Stimulated activated CD4-positive, alpha-beta T cell treated with anti-CD3 and anti-CD28 coated beads, TNF-alpha, amount 100 ng/mL, for 24 hours (primary cell): ENCODE measurements around the gene DPH2.

ENCODE experiments used
- DNase-seq, 3 experiments: peaks; one replicate each; pipeline ENCODE4 v3.0.0-alpha.2; 2020; ENCODE audit warnings: low read depth in 3 of 3

The DPH2 gene

DNA sequence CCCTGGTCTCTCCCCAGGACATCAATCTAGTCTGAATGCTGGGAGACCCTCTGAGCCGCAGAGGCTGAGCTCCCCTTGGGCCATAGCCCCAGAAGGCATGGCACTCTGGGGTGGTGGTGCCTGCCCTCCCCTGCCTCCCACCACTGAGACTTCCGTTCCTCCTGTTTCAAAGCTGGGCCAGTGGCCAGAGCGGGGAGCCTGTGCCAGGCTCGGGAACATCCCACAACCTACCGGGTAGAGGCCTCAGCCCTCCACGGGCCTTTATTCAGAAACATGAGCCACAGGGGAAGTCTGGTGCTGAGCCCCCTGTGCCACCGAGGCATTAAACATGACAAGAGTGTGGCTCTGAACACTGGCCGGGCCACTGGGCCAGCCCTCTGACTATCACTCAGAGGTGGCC, 29.6 kb downstream of the DPH2 start:
- DNase-seq, result no peak

DNA sequence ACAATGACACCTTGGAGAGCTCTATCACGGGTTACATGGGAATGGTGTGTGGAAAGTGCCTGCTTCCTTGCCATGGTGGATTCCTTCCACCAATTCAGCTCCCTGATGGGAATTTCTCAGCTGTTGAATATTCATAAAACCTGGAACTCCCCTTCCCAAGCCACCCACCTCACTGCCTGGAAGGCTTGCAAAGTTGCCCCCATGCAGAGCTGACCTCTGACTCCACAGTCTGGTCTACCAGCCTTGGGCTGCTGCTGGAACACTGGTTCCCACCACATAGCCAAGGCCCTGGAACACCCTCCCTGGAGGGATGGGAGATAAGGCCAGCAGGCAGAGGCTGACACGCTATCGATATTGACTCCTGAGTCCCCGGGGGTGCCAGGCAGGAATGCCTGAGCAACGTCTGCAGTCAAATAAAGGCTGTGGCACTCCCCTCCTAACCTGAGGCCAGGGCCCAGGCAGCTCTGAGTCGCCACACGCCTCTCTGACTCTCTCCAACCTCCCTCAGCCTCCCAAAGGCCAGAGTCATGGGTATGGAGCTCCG, 30.4 kb downstream of the DPH2 start:
- no peak for DNase-seq

DNA sequence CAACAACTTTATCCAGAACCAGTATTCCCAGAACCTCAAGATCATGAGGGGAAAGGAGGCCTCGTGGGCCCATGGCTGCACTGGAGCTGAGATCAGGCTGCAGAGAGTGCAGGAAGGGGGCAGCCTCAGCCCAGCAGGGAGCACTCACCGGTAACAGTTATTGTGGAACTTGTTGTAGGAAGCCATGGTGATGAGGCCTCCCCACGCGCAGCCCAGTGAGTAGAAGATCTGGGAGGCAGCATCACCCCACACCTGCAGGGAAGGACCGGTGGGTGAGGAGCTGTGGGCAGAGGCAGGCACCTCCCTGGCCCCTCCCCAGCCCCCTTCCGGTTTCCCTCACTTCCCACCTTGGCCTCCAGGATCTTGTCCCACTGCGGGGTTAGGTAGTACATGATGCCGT, 32.4 kb downstream of the DPH2 start:
- no peak for DNase-seq

DNA sequence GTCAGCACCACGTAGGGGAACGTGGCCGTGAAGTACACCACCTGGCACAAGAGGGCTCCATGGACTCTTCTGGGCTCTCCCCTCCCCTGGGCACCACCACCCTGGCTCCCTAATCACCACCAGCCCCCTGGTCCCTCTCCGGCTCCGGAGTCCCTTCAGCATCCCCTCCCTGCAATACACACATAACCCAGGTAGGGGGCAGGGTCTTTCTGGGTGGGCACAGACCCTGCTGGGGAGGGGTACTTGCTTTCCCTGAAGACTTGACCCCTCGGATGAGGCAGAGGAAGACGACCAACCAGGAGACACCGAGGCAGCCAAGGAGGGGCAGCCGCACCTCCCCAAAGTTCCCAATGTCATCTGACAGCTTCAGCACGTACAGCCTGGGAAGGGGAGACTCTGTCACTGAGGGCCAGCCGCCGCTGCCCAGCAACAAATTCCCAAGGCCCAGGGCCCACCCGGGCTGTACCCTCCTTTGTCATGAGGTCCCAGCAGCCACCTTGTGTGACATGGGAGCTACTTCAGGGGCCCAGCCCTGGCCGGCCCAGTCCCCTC, 32.9 kb downstream of the DPH2 start:
- DNase-seq, result no peak

DNA sequence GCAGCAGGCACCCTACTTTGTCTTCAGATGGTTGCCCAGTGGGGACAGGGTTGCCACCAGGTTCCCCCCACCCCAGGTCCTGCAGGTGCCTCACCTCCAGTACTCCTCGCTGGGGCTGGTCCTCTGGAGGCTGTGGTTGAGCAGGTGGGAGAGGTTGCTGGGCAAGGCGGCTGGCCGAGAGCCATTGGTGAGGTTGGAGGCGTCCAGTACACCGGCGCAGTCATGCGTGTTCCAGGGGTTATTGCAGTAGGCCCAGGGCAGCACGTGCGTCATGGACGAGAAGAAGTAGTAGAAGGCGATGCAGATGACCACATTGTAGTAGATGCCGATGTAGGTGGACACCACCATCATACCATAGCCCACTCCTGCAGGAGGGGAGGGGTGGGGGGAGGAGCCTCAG, 38.4 kb downstream of the DPH2 start:
- no peak for DNase-seq

DNA sequence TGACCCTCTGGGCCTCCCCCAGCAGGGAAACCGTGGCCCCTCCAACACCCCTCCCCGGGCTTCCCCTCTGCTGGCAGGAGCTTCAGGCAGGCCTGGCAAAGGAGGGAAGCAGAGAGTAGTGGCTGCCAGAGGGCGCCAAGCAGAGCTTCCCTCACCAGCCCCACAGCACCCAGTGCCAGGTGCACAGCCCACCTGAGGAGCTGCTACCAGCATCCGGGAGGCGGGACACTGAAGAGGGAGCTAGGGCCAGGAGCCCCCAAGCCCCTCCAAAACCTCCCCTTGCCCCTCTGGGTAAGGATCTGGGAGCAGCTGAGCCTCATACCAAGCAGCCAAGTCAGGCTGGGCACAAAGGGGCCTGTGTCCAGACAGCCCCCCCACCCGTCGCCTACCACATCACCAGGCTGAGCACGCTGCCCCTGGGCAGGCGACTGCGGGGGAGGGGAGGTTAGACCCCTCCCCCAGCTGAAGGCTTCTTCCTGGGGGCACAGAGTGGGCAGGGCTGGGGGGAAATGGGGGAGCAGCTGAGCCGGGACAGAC, 41.2 kb downstream of the DPH2 start:
- DNase-seq, result no peak

DNA sequence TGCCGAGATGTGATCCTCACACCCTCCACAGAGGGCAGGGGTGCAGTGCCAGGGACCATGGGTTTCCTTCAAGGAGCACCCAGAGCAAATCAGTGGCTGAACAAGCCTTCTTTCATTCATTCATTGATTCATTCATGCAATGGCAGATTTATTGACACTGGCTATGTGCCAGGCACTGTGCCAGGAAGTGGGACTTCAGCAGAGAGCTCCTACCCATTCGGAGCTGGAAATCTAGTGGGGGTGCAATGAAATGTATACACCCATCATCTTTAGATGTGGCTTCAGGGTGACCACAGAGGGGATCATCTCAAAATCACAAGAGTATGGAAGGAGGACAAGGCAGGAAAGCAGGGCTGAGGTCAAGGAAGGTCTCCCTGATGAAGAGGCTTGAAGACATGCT, 42.6 kb downstream of the DPH2 start:
- no peak for DNase-seq

- DNase-seq, result no peak
Measured at GRCh38 chr1:44012941-44013609, 43.3 kb downstream of the DPH2 start.

DNA sequence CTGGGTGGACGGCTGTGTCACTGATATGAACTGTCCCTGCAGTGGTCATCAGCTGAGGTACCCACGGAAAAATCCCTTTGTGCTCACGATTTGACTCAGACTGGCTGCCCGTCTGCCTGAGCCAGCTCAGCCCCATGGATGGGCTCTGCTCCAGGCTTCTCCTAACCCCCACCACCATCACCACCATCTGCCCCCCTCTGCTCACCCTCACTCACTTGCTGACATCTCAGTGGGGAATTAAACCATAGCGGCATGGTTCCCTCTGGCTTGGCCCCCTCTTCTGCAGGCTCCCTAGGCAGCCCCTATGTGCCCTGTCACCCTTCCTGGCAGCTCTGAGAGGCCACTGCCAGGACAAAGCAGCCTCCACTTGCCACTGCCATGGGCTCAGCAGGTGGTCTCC, 44.1 kb downstream of the DPH2 start:
- no peak for DNase-seq

- no peak for DNase-seq
Measured at GRCh38 chr1:44014365-44015104, 44.7 kb downstream of the DPH2 start.

GRCh38 chr1:44015206-44015605, 45.4 kb downstream of the DPH2 start:
- no peak for DNase-seq

GRCh38 chr1:44016041-44016889, 46.5 kb downstream of the DPH2 start:
- no peak for DNase-seq

DNA sequence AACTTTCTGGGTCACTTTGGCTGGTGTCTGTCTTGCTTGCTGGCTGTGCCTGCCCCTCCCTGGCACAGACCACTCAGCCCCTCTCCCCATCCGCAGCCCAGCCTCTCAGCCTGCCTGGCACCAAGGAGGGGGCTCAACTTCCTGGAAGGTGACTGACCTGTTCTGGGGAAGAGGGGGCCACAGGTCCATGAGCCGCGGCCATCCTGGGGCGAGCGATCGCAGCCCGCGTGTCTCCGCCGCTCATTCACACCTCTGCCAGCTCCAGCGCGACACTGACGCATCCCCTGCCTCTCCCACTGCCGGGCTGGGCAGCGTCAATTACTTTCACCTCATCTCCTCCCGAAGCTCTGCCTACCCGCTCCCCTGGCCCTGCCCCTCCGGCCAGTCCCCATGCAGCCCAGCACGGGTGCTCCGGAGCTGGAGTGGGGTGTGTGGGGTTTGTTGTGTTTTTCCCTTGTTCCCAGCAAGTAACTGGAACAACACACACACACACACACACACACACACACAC, 47.1 kb downstream of the DPH2 start:
- no peak for DNase-seq

- no peak for DNase-seq
Measured at GRCh38 chr1:44019466-44019948, 49.7 kb downstream of the DPH2 start.

DNA sequence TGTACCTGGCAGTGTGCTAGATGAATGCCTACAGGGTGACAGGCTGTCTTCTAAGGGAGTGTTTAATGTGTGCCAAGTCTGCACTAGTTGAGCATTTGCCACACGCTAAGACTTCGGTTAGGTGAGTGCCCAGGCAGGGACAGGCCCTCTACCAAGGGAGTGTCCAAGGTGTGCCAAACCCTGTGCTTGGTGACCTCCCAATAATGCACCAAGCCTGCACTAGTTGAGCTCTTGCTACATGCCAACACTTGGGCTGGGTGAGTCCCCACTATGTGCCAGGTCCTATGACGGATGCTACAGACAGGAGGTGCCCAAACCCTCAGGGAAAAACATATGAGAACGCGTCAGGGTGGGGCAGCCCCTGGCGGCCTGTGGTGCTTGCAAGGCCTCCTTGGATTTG, 50.7 kb downstream of the DPH2 start:
- no peak for DNase-seq

DNA sequence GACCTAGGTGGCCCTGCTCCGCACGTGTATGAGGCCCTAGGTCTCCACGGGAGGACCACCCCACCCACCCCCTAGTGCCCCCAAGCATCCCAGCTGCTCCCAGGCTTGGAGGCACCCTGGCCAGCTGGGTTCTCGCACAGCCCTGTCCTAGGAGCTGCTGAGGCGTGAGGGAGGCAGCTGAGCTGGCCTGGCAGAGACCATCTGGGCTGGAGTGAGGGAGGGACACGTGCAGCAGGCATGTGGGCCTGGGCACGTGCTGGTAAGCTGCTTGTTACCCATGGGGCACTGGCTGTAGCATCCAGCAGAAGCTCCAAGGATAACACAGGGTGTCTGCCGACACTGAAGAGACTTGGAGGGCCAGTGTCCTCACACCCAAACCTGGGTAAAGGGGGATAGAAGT, 51.3 kb downstream of the DPH2 start:
- DNase-seq, result no peak

DNA sequence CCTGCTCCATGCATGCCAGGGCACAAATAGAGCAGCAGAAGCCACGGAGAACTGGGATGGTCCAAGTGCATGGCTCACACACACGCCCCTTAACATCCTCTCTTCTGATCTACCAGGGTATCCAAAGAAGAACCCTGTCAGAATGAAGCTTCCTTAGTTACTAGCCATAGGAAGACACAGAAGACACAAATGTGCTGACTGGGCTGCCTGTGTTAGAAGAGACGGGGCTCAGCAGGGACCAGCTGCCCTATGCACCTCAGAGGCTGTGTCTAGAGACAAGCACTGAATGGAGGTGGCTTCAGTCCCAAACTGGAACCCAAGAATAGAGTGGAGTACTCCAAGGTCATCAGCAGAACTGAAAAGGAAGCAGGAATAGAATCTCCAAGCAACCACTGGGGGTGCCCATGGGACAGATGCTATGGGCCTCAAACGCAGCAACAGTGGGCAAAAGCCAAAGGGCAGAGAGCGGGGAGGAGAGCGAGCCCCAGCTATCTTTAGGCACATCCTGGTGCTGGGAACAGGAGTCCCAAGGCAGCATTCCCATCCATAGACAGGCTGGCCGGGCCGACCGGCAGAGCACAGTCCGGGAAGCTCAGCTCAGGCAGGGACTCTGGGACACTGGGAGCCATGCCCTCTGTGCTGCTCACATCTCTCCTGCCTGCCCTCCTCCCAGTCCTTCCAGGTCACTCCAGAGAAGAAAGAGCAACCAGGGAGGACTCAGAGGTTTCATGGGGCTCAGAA, 51.9 kb downstream of the DPH2 start:
- DNase-seq, result no peak
